GM06990 (cell line): ENCODE results near the gene MBNL2.

Experiments used
- DNase-seq: peaks from one replicate; pipeline ENCODE4 v3.0.0-alpha.2; 2011; ENCODE audit not compliant: insufficient read length; ENCODE audit errors: extremely low read depth
- H3K27me3 ChIP-seq: replicated peaks from 2 replicates; pipeline ENCODE4 v1.6.0; 2011; ENCODE audit warnings: low read length; ENCODE audit not compliant: control insufficient read depth, insufficient read depth
- H3K36me3 ChIP-seq: 2 replicates; pipeline ENCODE4 v1.5.1; 2011; ENCODE audit warnings: low read length; ENCODE audit not compliant: control insufficient read depth, insufficient read depth
- H3K4me3 ChIP-seq: replicated peaks from 2 replicates; pipeline ENCODE4 v1.5.1; 2011; ENCODE audit warnings: low read depth, mild to moderate bottlenecking, control low read depth, low read length
- CTCF ChIP-seq: IDR thresholded peaks from 2 replicates; pipeline ENCODE4 v1.5.1; 2011; ENCODE audit warnings: low read length, control low read depth, mild to moderate bottlenecking, inconsistent platforms; ENCODE audit not compliant: insufficient read depth, poor library complexity, severe bottlenecking

The MBNL2 gene

GRCh38 chr13:97283888-97284287 is 61.8 kb downstream of the MBNL2 start:
- DNase-seq, result no peak
- Histone ChIP-seq H3K36me3 (no peaks in the 10 kb centered on the region), H3K4me3 (no peak overlapping the region), H3K27me3 (no peaks in the 10 kb centered on the region)
- no peak for TF ChIP-seq CTCF

GRCh38 chr13:97284558-97284957 is 62.4 kb downstream of the MBNL2 start:
- H3K27me3 ChIP-seq, result no peaks in the 10 kb centered on the region
- no peaks in the 10 kb centered on the region for H3K36me3 ChIP-seq
- TF ChIP-seq CTCF, result no peak
- H3K4me3 ChIP-seq, result no peak overlapping the region
- DNase-seq, result no peak

- TF ChIP-seq CTCF, result no peak
- Histone ChIP-seq H3K27me3 (no peaks in the 10 kb centered on the region), H3K36me3 (no peaks in the 10 kb centered on the region), H3K4me3 (no peak overlapping the region)
- DNase-seq, result no peak
Measured at GRCh38 chr13:97285221-97285955, 63.3 kb downstream of the MBNL2 start.

GRCh38 chr13:97286317-97287046 is 64.3 kb downstream of the MBNL2 start:
- Histone ChIP-seq H3K4me3 (no peak overlapping the region), H3K27me3 (no peaks in the 10 kb centered on the region), H3K36me3 (no peaks in the 10 kb centered on the region)
- no peak for TF ChIP-seq CTCF
- no peak for DNase-seq

- H3K36me3 ChIP-seq, result no peaks in the 10 kb centered on the region
- TF ChIP-seq CTCF, result no peak
- DNase-seq, result no peak
Measured at GRCh38 chr13:97287047-97287383, 64.9 kb downstream of the MBNL2 start.

More at GRCh38 chr13:97287047-97287383, 64.9 kb downstream of the MBNL2 start:
- Histone ChIP-seq H3K4me3 (no peak overlapping the region), H3K27me3 (no peaks in the 10 kb centered on the region)
